ENCODE data around the gene UBAC2.

Gene UBAC2

DNA sequence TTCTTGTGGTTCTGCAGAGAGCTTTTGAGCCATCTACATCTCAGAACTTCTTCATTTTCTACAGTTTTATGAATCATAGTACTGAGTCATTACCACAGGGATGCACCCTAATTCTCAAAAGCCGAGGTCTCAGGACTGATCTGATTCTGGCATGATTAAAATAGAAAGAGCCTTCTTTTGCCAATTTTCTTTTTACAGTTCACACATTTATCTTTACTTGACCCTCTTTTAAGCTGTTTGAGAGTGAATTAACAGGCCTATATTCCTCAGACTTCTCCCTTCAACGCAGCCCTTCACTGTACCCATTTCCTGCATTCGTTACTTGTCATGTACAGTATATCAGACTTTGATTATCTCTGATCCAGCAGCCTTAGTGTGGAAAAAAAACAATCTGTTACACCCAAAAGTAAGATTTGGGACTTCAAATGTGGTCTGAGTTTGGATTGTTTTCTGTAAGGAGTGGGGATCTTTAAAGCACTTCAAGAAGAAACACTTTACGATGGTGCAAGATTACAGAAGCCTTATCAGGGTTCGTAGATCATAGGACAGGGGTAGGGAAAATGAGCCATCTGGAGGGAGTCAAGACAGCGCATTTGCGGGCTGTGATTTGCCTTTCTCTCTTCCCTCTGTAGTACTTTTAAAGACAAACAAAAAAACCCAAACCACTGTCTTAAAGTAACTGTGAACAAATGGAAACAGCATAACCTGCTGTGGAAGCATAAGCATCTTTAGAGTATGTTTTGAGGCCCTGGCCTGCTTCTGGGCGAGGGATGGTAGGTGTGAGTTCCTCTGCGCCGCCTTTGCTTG, 121.8 kb downstream of the UBAC2 start:
- H3K9me3 ChIP-seq (ENCODE audit: control insufficient read depth in 2 of 2, low read length in 2 of 2), result no peaks in the 10 kb centered on the region
- H3K36me3 ChIP-seq (ENCODE audit: control insufficient read depth in 2 of 2, insufficient read depth in 2 of 2, low read length in 2 of 2), result peaks cover 0 to 5% of the 10 kb centered on the region in 2 donors
- no peaks in the 10 kb centered on the region for H3K27me3 ChIP-seq (ENCODE audit: control insufficient read depth in 1 of 2, insufficient read depth in 2 of 2, low read length in 2 of 2)
- no peak overlapping the region for H3K27ac ChIP-seq (ENCODE audit: low read length)
- H3K9ac ChIP-seq (ENCODE audit: low read length in 2 of 2), result no peak overlapping the region
- no peak overlapping the region for H3K4me3 ChIP-seq (ENCODE audit: low read length in 2 of 2)
- H3K4me1 ChIP-seq (ENCODE audit: control insufficient read depth, insufficient read depth, low read length), result no peaks in the 10 kb centered on the region

DNA sequence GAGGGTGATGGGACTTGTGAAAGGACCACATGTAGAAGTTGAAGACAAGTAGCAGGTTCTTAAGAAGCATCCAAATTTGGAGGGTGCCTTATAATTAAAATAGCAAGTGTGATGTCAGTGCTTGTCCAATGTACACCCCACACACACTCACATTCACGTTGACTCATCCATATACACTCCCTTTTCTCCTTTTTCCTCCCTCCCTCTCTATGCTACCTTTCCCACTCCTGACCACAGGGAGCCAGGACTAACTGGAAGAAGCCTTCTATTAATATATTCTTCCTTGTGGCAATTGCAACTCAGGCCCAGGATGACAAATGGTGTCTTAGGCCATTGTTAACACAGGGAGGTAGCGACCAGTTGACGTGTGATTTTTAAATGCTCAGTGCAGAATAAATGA, 122.8 kb downstream of the UBAC2 start:
- Histone ChIP-seq H3K27ac (ENCODE audit: low read length) (no peak overlapping the region), H3K9ac (ENCODE audit: low read length in 2 of 2) (no peak overlapping the region), H3K4me3 (ENCODE audit: low read length in 2 of 2) (no peak overlapping the region), H3K4me1 (ENCODE audit: control insufficient read depth, insufficient read depth, low read length) (no peaks in the 10 kb centered on the region), H3K9me3 (ENCODE audit: control insufficient read depth in 2 of 2, low read length in 2 of 2) (no peaks in the 10 kb centered on the region), H3K36me3 (ENCODE audit: control insufficient read depth in 2 of 2, insufficient read depth in 2 of 2, low read length in 2 of 2) (peaks cover 0 to 5% of the 10 kb centered on the region in 2 donors), H3K27me3 (ENCODE audit: control insufficient read depth in 1 of 2, insufficient read depth in 2 of 2, low read length in 2 of 2) (no peaks in the 10 kb centered on the region)

DNA sequence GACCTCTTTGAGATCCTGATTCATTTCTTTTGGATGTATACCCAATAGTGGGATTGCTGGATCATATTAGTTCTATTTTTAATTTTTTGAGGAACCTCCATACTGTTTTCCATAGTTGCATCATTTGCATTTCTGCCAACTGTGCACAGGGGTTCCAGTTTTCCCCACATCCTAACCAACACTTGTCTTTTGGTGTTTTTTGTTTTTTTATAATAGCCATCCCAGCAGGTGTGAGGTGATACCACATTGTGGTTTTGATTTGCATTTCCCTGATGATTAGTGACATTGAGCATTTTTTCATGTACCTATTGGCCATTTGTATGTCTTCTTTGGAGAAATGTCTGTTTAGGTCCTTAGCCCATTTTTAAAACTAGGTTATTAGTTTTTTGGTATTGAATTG, 125.4 kb downstream of the UBAC2 start:
- Histone ChIP-seq H3K36me3 (ENCODE audit: control insufficient read depth in 2 of 2, insufficient read depth in 2 of 2, low read length in 2 of 2) (peaks cover 3 to 10% of the 10 kb centered on the region in 2 donors), H3K9me3 (ENCODE audit: control insufficient read depth in 2 of 2, low read length in 2 of 2) (no peaks in the 10 kb centered on the region), H3K4me1 (ENCODE audit: control insufficient read depth, insufficient read depth, low read length) (no peaks in the 10 kb centered on the region), H3K4me3 (ENCODE audit: low read length in 2 of 2) (no peak overlapping the region), H3K27ac (ENCODE audit: low read length) (no peak overlapping the region), H3K9ac (ENCODE audit: low read length in 2 of 2) (no peak overlapping the region), H3K27me3 (ENCODE audit: control insufficient read depth in 1 of 2, insufficient read depth in 2 of 2, low read length in 2 of 2) (no peaks in the 10 kb centered on the region)

DNA sequence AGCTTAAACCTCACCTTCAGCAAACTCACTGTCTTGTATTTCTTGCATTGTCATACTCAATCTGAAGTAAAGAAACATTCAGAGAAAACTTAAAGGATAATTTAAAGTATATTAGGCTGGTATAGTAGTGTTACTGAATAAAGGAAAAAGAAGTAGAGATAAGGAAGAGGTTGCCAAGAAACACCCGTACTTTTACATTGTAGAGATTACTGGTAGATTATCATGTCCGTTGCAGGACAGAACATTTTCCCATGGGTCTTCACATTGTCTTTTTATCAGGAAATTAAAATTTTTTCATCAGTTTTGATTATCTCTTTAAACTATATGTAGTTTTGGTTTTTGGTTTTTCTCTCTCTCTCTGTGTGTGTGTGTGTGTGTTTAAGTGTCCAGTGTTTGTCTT, 126.5 kb downstream of the UBAC2 start:
- Histone ChIP-seq H3K36me3 (ENCODE audit: control insufficient read depth in 2 of 2, insufficient read depth in 2 of 2, low read length in 2 of 2) (peaks cover 3 to 10% of the 10 kb centered on the region in 2 donors), H3K4me3 (ENCODE audit: low read length in 2 of 2) (no peak overlapping the region), H3K9ac (ENCODE audit: low read length in 2 of 2) (no peak overlapping the region), H3K27me3 (ENCODE audit: control insufficient read depth in 1 of 2, insufficient read depth in 2 of 2, low read length in 2 of 2) (no peaks in the 10 kb centered on the region), H3K9me3 (ENCODE audit: control insufficient read depth in 2 of 2, low read length in 2 of 2) (no peaks in the 10 kb centered on the region), H3K4me1 (ENCODE audit: control insufficient read depth, insufficient read depth, low read length) (no peaks in the 10 kb centered on the region), H3K27ac (ENCODE audit: low read length) (no peak overlapping the region)

DNA sequence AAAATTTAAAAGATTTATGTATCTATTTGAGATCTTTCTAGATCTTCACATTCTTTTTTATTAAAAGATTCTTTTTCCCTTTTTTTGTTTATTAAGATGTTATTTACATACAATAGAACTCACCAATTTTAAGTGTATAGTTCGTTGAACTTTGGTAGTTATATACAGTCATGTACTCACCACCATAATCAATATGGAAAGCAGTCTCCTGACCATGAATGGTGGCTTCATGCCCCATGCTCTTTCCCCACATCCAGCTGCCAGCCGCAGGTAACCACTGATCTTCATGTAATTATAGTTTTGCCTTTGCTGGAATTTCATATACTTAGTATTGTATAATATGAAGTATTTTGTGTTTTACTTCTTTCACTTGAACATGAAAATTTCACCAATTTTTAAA, 127.1 kb downstream of the UBAC2 start:
- peaks cover 3 to 9% of the 10 kb centered on the region in 2 donors for H3K36me3 ChIP-seq (ENCODE audit: control insufficient read depth in 2 of 2, insufficient read depth in 2 of 2, low read length in 2 of 2)
- H3K4me3 ChIP-seq (ENCODE audit: low read length in 2 of 2), result no peak overlapping the region
- H3K27ac ChIP-seq (ENCODE audit: low read length), result no peak overlapping the region
- no peaks in the 10 kb centered on the region for H3K9me3 ChIP-seq (ENCODE audit: control insufficient read depth in 2 of 2, low read length in 2 of 2)
- no peak overlapping the region for H3K9ac ChIP-seq (ENCODE audit: low read length in 2 of 2)
- H3K4me1 ChIP-seq (ENCODE audit: control insufficient read depth, insufficient read depth, low read length), result no peaks in the 10 kb centered on the region
- H3K27me3 ChIP-seq (ENCODE audit: control insufficient read depth in 1 of 2, insufficient read depth in 2 of 2, low read length in 2 of 2), result no peaks in the 10 kb centered on the region

DNA sequence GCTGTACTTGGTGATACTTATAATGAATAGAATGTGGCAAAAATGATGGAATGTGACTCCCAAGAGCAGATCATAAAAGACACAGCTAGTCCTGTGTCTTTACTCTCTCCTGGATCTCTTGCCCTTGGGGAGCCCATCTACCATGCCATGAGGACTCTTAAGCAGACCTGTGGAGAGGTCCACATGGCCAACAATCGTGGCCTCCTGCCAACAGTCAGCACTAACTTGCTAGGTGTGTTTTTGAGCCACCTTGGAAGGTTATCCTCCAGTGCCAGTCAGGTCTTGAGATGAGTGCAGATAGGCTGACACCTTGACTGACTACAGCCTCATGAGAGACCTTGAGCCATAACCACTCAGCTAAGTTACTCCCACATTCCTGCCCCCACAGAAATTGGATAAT, 128.8 kb downstream of the UBAC2 start:
- Histone ChIP-seq H3K27ac (ENCODE audit: low read length) (no peak overlapping the region), H3K27me3 (ENCODE audit: control insufficient read depth in 1 of 2, insufficient read depth in 2 of 2, low read length in 2 of 2) (no peaks in the 10 kb centered on the region), H3K36me3 (ENCODE audit: control insufficient read depth in 2 of 2, insufficient read depth in 2 of 2, low read length in 2 of 2) (peaks cover 3 to 5% of the 10 kb centered on the region in 2 donors), H3K9me3 (ENCODE audit: control insufficient read depth in 2 of 2, low read length in 2 of 2) (no peaks in the 10 kb centered on the region), H3K9ac (ENCODE audit: low read length in 2 of 2) (no peak overlapping the region), H3K4me1 (ENCODE audit: control insufficient read depth, insufficient read depth, low read length) (no peaks in the 10 kb centered on the region), H3K4me3 (ENCODE audit: low read length in 2 of 2) (no peak overlapping the region)

DNA sequence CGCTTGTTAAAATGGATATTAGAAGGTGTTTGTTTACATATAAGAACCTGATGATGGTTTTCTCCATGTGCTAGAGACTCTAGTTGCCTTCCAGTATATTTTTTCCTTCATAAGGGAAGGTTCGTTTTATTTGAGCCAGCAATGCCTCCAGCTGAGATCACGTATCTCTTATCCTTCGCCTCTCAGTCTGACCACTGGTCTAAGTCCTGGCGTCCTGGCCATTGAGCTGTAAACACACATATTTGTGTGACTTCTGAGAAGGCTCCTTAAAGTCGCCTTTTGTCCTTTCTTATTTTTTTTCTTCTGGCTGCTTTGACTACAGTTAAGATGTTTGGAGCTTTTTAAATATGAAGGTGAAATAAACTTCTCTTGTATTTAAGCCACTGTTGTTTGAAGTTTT, 130.3 kb downstream of the UBAC2 start:
- no peaks in the 10 kb centered on the region for H3K9me3 ChIP-seq (ENCODE audit: control insufficient read depth in 2 of 2, low read length in 2 of 2)
- no peak overlapping the region for H3K9ac ChIP-seq (ENCODE audit: low read length in 2 of 2)
- H3K27ac ChIP-seq (ENCODE audit: low read length), result no peak overlapping the region
- H3K36me3 ChIP-seq (ENCODE audit: control insufficient read depth in 2 of 2, insufficient read depth in 2 of 2, low read length in 2 of 2), result peaks cover 3 to 8% of the 10 kb centered on the region in 2 donors
- H3K4me1 ChIP-seq (ENCODE audit: control insufficient read depth, insufficient read depth, low read length), result no peaks in the 10 kb centered on the region
- no peaks in the 10 kb centered on the region for H3K27me3 ChIP-seq (ENCODE audit: control insufficient read depth in 1 of 2, insufficient read depth in 2 of 2, low read length in 2 of 2)
- H3K4me3 ChIP-seq (ENCODE audit: low read length in 2 of 2), result no peak overlapping the region

DNA sequence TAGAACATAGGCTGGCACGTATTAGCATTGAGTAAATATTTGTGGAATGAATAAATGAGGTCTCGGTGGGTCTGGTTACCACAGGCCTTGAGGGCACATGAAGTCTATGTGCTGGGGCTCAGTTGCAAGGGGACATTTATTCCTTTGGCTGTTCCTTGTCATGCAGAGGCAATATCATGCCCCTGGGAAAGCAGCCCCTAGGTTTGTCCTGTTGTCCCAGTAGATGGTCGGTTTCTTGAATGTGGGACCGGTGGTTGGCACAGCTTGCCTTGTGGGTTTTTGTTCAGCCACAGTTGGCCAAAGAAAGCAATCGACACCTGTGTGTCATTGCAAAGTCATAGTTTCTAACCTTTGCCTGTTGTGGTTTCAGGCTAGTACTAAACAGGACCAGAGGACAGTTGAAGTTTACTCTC, 131.2 kb downstream of the UBAC2 start:
- no peak overlapping the region for H3K9ac ChIP-seq (ENCODE audit: low read length in 2 of 2)
- no peaks in the 10 kb centered on the region for H3K27me3 ChIP-seq (ENCODE audit: control insufficient read depth in 1 of 2, insufficient read depth in 2 of 2, low read length in 2 of 2)
- no peak overlapping the region for H3K27ac ChIP-seq (ENCODE audit: low read length)
- H3K36me3 ChIP-seq (ENCODE audit: control insufficient read depth in 2 of 2, insufficient read depth in 2 of 2, low read length in 2 of 2), result peaks cover 3 to 8% of the 10 kb centered on the region in 2 donors
- no peaks in the 10 kb centered on the region for H3K9me3 ChIP-seq (ENCODE audit: control insufficient read depth in 2 of 2, low read length in 2 of 2)
- H3K4me3 ChIP-seq (ENCODE audit: low read length in 2 of 2), result no peak overlapping the region
- no peaks in the 10 kb centered on the region for H3K4me1 ChIP-seq (ENCODE audit: control insufficient read depth, insufficient read depth, low read length)

DNA sequence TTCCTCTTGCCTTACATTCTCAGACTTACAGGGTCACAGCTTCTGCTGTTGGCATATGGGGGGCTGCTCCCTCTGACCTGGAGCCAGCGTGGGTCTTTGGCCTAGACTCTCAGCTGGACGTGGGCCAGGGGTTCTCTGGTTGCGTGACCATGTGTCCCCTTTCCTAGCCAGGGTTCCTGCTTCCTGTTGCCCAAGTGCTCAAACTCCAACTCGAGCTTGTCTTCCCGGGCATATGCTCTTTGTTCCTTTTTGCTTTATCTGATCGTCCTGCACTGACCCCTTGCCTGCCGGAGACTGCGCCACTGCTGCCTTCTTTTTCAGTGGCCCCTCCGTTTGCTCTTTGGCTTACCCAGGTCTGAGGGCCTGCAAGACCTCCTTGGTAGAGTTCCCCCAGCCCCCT, 131.8 kb downstream of the UBAC2 start:
- peaks cover 3 to 8% of the 10 kb centered on the region in 2 donors for H3K36me3 ChIP-seq (ENCODE audit: control insufficient read depth in 2 of 2, insufficient read depth in 2 of 2, low read length in 2 of 2)
- H3K27me3 ChIP-seq (ENCODE audit: control insufficient read depth in 1 of 2, insufficient read depth in 2 of 2, low read length in 2 of 2), result no peaks in the 10 kb centered on the region
- H3K27ac ChIP-seq (ENCODE audit: low read length), result no peak overlapping the region
- no peak overlapping the region for H3K9ac ChIP-seq (ENCODE audit: low read length in 2 of 2)
- H3K4me3 ChIP-seq (ENCODE audit: low read length in 2 of 2), result no peak overlapping the region
- H3K9me3 ChIP-seq (ENCODE audit: control insufficient read depth in 2 of 2, low read length in 2 of 2), result no peaks in the 10 kb centered on the region
- H3K4me1 ChIP-seq (ENCODE audit: control insufficient read depth, insufficient read depth, low read length), result no peaks in the 10 kb centered on the region

DNA sequence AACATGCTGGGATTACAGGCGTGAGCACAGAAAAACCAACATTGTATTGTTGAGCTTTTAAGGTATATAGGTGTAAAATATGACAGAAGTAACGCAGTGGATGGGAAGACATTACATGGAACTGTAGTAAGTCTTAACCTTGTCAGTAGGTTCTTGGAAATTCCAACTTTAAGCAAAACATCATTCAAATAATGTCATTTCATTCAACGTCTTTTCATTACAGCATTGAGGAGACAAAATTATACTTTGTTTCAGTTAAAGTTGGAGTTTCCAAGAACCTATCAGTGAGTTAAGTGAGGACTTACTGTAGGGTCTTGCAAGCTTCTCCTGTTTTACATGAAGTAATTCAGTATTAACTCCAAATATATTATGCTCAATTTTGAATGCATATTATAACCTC, 133.6 kb downstream of the UBAC2 start:
- no peak overlapping the region for H3K9ac ChIP-seq (ENCODE audit: low read length in 2 of 2)
- H3K27me3 ChIP-seq (ENCODE audit: control insufficient read depth in 1 of 2, insufficient read depth in 2 of 2, low read length in 2 of 2), result no peaks in the 10 kb centered on the region
- H3K4me3 ChIP-seq (ENCODE audit: low read length in 2 of 2), result no peak overlapping the region
- peaks cover 0 to 5% of the 10 kb centered on the region in 2 donors for H3K36me3 ChIP-seq (ENCODE audit: control insufficient read depth in 2 of 2, insufficient read depth in 2 of 2, low read length in 2 of 2)
- no peaks in the 10 kb centered on the region for H3K4me1 ChIP-seq (ENCODE audit: control insufficient read depth, insufficient read depth, low read length)
- H3K9me3 ChIP-seq (ENCODE audit: control insufficient read depth in 2 of 2, low read length in 2 of 2), result no peaks in the 10 kb centered on the region
- H3K27ac ChIP-seq (ENCODE audit: low read length), result no peak overlapping the region

DNA sequence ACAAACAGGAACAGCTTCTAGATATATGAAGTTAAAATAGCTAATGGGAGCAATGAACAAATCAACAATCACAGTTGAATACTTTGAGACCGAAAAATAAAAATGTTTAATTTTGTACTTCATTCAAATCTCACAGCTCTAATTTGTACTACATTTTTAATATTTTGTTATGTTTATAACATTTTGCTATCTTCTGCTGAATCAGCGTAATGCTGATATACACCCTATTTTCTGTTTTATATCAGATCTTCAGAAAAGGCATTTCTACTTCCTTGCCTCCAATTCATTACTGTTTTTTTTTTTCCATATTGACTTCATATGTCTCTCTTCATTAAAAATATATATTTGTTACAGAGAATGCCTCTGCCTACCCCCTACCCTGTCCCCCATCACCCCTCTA, 134.4 kb downstream of the UBAC2 start:
- H3K36me3 ChIP-seq (ENCODE audit: control insufficient read depth in 2 of 2, insufficient read depth in 2 of 2, low read length in 2 of 2), result peaks cover 0 to 3% of the 10 kb centered on the region in 2 donors
- H3K27ac ChIP-seq (ENCODE audit: low read length), result no peak overlapping the region
- H3K9me3 ChIP-seq (ENCODE audit: control insufficient read depth in 2 of 2, low read length in 2 of 2), result no peaks in the 10 kb centered on the region
- no peak overlapping the region for H3K9ac ChIP-seq (ENCODE audit: low read length in 2 of 2)
- no peaks in the 10 kb centered on the region for H3K4me1 ChIP-seq (ENCODE audit: control insufficient read depth, insufficient read depth, low read length)
- no peak overlapping the region for H3K4me3 ChIP-seq (ENCODE audit: low read length in 2 of 2)
- H3K27me3 ChIP-seq (ENCODE audit: control insufficient read depth in 1 of 2, insufficient read depth in 2 of 2, low read length in 2 of 2), result no peaks in the 10 kb centered on the region
